Gastroesophageal sphincter (tissue), 4 donors: ENCODE measurements around the gene CD14. TPM values are rescaled to one million over a fixed set of nuclear protein-coding genes. Genes with fewer than 3 reads are reported as not detected.
A peak's percentile ranks its signal among the peaks of the same experiment; 100 is the strongest.
"Not testable (repeated sequence)": the region's sequence is repeated elsewhere in the genome, so short reads cannot be mapped to it uniquely, and the experiment has no call there.

Experiments used
- ATAC-seq: fragments of 150-250 bp; one replicate; pipeline ENCODE4 v1.9.1; 2016; ENCODE audit warnings: mild to moderate bottlenecking, moderate library complexity
- H3K27ac ChIP-seq, 4 donors: fragments of 200-600 bp; sonication (generic) in 3 of 4; 1 replicate in 3 of 4; 2 replicates in 1 of 4; pipeline ENCODE4 v1.5.1; 2016 to 2019
- H3K27me3 ChIP-seq: fragments of 200-600 bp; sonication (generic); one replicate; pipeline ENCODE4 v1.5.1; 2019
- H3K36me3 ChIP-seq, 2 donors: fragments of 200-600 bp; sonication (generic); one replicate each; pipeline ENCODE4 v1.5.1; 2019; ENCODE audit warnings: control low read depth in 1 of 2
- H3K4me1 ChIP-seq, 3 donors: fragments of 200-600 bp; sonication (generic); 1 replicate in 2 of 3; 2 replicates in 1 of 3; pipeline ENCODE4 v1.5.1; 2016 to 2019; ENCODE audit warnings: control low read depth in 2 of 3
- H3K4me3 ChIP-seq, 2 donors: fragments of 200-600 bp; sonication (generic); one replicate each; pipeline ENCODE4 v1.5.1; 2019; ENCODE audit warnings: mild to moderate bottlenecking in 1 of 2, moderate library complexity in 1 of 2
- H3K9me3 ChIP-seq, 3 donors: fragments of 200-600 bp; sonication (generic); one replicate each; pipeline ENCODE4 v1.5.1; 2017 to 2019; ENCODE audit warnings: control low read depth in 2 of 3
- CTCF ChIP-seq, 4 experiments: fragments of 200-600 bp in 2 of 4; fragments of 450-650 bp in 2 of 4; sonication (generic) in 1 of 4; IDR thresholded peaks; one replicate each; pipeline ENCODE4 v1.5.1; 2017 to 2019; ENCODE audit warnings: antibody characterized with exemption in 4 of 4, mild to moderate bottlenecking in 2 of 4, moderate library complexity in 2 of 4
- EP300 ChIP-seq: sonication (generic); formaldehyde crosslinking; IDR thresholded peaks from one replicate; pipeline ENCODE4 v1.6.1; 2017; ENCODE audit warnings: antibody characterized with exemption, mild to moderate bottlenecking
- POLR2A ChIP-seq, 2 donors: fragments of 450-650 bp; IDR thresholded peaks; one replicate each; pipeline ENCODE4 v1.6.1; 2017; ENCODE audit warnings: antibody characterized with exemption in 2 of 2, mild to moderate bottlenecking in 2 of 2, moderate library complexity in 1 of 2
- POLR2AphosphoS5 ChIP-seq: sonication (generic); formaldehyde crosslinking; IDR thresholded peaks from one replicate; pipeline ENCODE4 v1.6.1; 2017; ENCODE audit warnings: antibody characterized with exemption
- WGBS, 2 donors: methylation state at CpG; one replicate each; pipeline ENCODE4 v1.1.5; 2018; ENCODE audit warnings: low coverage in 1 of 2; 5-methylcytosine and 5-hydroxymethylcytosine counted together
- total RNA-seq, 4 donors: library from RNA; depleted of rRNA; stranded (reverse); fragments of >200 nt; gene quantifications; one replicate each; pipeline ENCODE4 v1.1.0, GENCODE V29; 2016

CD14 gene
- total RNA-seq, 4 donors from 2014 or later: 20.4 to 84.5 (median 37.9) TPM

GRCh38 chr5:140664030-140664358 lies 31.0 kb upstream of the CD14 start:
- TF ChIP-seq POLR2A (IDR thresholded peaks at IDR 0.05) (no peak), EP300 (no peak), POLR2AphosphoS5 (no peak), CTCF (IDR thresholded peaks at IDR 0.05) (no peak)
- Histone ChIP-seq H3K27me3 (no peaks in the 10 kb centered on the region), H3K4me3 (peak overlapping the region; percentile 74 to 78), H3K27ac (peak overlapping the region; percentile 67 to 88 (median 86)), H3K36me3 (peaks cover 6 to 67% of the 10 kb centered on the region in 2 donors), H3K4me1 (peaks cover 0 to 31% (median 9%) of the 10 kb centered on the region in 3 donors), H3K9me3 (no peaks in the 10 kb centered on the region)
- no peak for ATAC-seq
- WGBS, 2 donors: 20 to 31% methylated on average over 1 to 13 of the region's 18 CpGs

GRCh38 chr5:140660371-140660770 lies 27.4 kb upstream of the CD14 start:
- not testable (repeated sequence) for ATAC-seq, H3K9me3 ChIP-seq, H3K4me3 ChIP-seq, H3K27me3 ChIP-seq, H3K4me1 ChIP-seq, H3K27ac ChIP-seq
- 80% methylated on average over 5 of the region's 6 CpGs; no CpG with 5 or more reads in 1 of the 2 donors for WGBS, 2 donors
- H3K36me3 ChIP-seq: peaks cover 14 to 80% of the 10 kb centered on the region in 2 donors

DNA sequence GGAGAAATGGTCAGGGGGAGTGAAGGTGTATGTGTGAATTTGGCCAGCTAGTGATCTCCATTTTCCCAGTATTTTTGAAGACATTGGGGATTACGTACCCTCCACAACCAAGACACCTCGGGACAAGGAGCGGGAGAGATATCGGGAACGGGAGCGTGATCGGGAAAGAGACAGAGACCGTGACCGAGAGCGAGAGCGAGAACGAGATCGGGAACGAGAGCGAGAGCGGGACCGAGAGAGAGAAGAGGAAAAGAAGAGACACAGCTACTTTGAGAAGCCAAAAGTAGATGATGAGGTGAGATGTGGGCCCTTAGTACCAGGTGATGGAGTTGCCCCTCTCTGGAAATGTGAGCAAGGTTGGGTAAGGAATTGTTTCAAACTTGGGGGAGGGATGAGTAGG lies 25.9 kb upstream of the CD14 start:
- H3K4me3 ChIP-seq: no peak overlapping the region
- 93 to 96% methylated on average over 8 to 17 of the region's 17 CpGs for WGBS, 2 donors
- TF ChIP-seq EP300: no peak
- TF ChIP-seq POLR2AphosphoS5: no peak
- TF ChIP-seq POLR2A (IDR thresholded peaks at IDR 0.05): no peak
- TF ChIP-seq CTCF (IDR thresholded peaks at IDR 0.05): no peak
- peaks cover 18 to 95% of the 10 kb centered on the region in 2 donors for H3K36me3 ChIP-seq
- no peaks in the 10 kb centered on the region for H3K9me3 ChIP-seq
- no peak overlapping the region for H3K27ac ChIP-seq
- ATAC-seq: no peak
- no peaks in the 10 kb centered on the region for H3K27me3 ChIP-seq
- H3K4me1 ChIP-seq: peaks cover 0 to 3% (median 0%) of the 10 kb centered on the region in 3 donors

DNA sequence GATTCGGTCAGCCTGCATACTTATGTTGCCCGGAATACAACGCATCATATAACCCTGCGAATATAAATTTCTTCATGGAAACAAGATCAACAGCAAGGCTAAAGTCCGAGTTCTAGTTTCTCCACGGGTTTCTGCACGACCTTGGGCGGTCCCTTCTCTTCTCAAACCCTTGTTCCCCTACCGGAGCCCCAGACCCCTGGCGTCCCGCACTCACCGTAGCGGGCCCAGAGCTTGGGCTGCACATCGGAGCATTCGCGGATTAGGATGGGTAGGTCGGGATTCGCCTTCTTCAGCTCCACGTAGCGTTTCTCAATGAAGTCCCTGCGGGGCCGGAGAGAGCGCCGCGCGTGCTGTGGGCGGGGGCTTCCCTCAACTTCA lies 14.1 kb upstream of the CD14 start:
- Histone ChIP-seq H3K36me3 (peaks cover 0 to 75% of the 10 kb centered on the region in 2 donors), H3K9me3 (no peaks in the 10 kb centered on the region), H3K27me3 (no peaks in the 10 kb centered on the region), H3K27ac (peak overlapping the region; percentile 29 to 91 (median 86)), H3K4me3 (peak overlapping the region; percentile 57 to 94), H3K4me1 (peaks cover 0 to 58% (median 8%) of the 10 kb centered on the region in 3 donors)
- TF ChIP-seq EP300 (no peak), CTCF (IDR thresholded peaks at IDR 0.05) (no peak), POLR2A (IDR thresholded peaks at IDR 0.05) (no peak), POLR2AphosphoS5 (no peak)
- peak; percentile 26 for ATAC-seq
- 0% methylated on average over 7 to 8 of the region's 27 CpGs for WGBS, 2 donors

DNA sequence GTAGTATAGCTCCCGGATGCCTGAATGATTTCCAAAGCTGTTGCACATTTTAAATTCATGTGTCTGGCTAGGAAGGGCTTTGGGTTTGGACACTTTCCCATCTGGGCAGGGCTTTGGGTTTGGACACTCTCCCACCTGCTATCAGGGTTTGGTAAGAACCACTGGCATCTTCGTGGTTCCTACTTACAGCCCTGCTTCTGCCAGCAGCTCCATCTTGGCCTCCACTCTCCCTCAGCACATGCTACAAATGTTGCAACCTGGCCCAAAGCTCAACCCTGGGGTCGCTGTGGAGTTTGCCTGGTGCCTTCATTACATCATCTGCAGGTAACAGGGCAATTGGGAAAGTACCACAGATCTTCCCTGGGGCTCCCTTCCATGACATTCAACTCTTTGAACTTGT lies 9.7 kb upstream of the CD14 start:
- no peak for ATAC-seq
- H3K9me3 ChIP-seq: no peaks in the 10 kb centered on the region
- H3K36me3 ChIP-seq: peaks cover 0 to 46% of the 10 kb centered on the region in 2 donors
- H3K27me3 ChIP-seq: no peaks in the 10 kb centered on the region
- TF ChIP-seq EP300 (no peak), CTCF (IDR thresholded peaks at IDR 0.05) (no peak), POLR2AphosphoS5 (no peak), POLR2A (IDR thresholded peaks at IDR 0.05) (no peak)
- WGBS, 2 donors: no CpG with 5 or more reads among the region's 3 CpGs
- H3K4me1 ChIP-seq: peaks cover 0 to 59% (median 8%) of the 10 kb centered on the region in 3 donors
- H3K4me3 ChIP-seq: no peak overlapping the region
- no peak overlapping the region for H3K27ac ChIP-seq
